AG09319 (cell line): ENCODE data around the gene SND1.

Source experiments
- DNase-seq: peaks from one replicate; pipeline ENCODE4 v3.0.0-alpha.2; 2010; ENCODE audit warnings: low read depth; ENCODE audit errors: extremely low read depth
- TF ChIP-seq, protein P1 (sequence below): IDR thresholded peaks from 2 replicates; pipeline ENCODE4 v1.5.1; 2011; ENCODE audit warnings: low read depth, mild to moderate bottlenecking, inconsistent platforms, low read length, moderate library complexity

Gene SND1

GRCh38 chr7:128091106-128091505 is 439.1 kb downstream of the SND1 start:
- TF ChIP-seq, protein P1, sequence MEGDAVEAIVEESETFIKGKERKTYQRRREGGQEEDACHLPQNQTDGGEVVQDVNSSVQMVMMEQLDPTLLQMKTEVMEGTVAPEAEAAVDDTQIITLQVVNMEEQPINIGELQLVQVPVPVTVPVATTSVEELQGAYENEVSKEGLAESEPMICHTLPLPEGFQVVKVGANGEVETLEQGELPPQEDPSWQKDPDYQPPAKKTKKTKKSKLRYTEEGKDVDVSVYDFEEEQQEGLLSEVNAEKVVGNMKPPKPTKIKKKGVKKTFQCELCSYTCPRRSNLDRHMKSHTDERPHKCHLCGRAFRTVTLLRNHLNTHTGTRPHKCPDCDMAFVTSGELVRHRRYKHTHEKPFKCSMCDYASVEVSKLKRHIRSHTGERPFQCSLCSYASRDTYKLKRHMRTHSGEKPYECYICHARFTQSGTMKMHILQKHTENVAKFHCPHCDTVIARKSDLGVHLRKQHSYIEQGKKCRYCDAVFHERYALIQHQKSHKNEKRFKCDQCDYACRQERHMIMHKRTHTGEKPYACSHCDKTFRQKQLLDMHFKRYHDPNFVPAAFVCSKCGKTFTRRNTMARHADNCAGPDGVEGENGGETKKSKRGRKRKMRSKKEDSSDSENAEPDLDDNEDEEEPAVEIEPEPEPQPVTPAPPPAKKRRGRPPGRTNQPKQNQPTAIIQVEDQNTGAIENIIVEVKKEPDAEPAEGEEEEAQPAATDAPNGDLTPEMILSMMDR: no peak

GRCh38 chr7:128092221-128092620 is 440.2 kb downstream of the SND1 start:
- no peak for DNase-seq
- TF ChIP-seq, protein P1: no peak

More at GRCh38 chr7:128091106-128091505, 439.1 kb downstream of the SND1 start:
- no peak for DNase-seq

GRCh38 chr7:128093614-128094570 is 441.9 kb downstream of the SND1 start:
- TF ChIP-seq, protein P1: no peak
- DNase-seq: no peak

DNA sequence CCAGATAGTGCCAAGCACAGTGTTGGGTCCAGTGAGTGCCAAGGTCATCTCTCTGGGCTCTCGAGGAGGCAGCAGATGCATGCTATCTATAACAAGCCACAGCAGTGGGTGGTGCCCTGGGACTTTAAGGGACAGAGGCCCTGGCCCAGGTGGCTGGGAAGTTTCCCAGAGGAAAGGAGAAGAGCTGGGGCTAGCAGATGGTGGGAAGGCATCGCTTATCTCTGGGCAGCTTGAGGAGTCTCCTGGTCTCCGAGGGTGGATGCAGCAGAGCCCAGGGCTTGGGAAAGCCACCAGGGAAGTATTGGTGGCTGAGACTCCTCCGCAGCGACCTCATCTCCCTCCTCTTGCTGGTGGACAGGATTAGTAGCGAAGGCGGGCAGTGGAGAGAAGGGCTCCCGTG is 442.7 kb downstream of the SND1 start:
- TF ChIP-seq, protein P1: no peak
- DNase-seq: no peak

- TF ChIP-seq, protein P1: no peak
- no peak for DNase-seq
These were observed 445.3 kb downstream of the SND1 start for GRCh38 chr7:128097211-128097731.

DNA sequence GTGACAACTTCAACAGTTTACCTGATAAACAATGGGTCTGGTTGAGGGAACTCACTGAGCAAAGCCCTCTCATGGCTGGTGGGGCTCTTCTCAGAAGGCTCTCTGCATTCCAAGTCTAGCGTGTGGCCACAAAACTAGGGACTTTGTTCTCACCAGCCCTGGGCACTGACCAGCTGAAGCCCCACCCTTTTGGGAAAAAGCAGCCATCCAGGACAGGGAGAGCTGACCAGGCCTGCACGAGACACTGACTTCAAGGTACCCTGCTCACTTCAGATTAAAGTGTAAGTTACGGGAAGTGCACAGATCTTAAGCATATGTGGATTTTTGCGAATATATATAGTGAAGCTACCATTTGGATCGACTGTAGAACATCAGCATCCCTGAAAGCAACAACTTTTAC is 446.6 kb downstream of the SND1 start:
- DNase-seq: no peak
- TF ChIP-seq, protein P1: no peak

- DNase-seq: no peak
- TF ChIP-seq, protein P1: no peak
These were observed 447.2 kb downstream of the SND1 start for GRCh38 chr7:128099204-128099671.
